AG10803 (cell line): Measurements from ENCODE around the gene CRYGS.

Experiments used
- DNase-seq: peaks from one replicate; pipeline ENCODE4 v3.0.0; 2010; ENCODE audit warnings: low read depth
- H3K4me3 ChIP-seq: 2 replicates; pipeline ENCODE4 v1.5.1; 2011; ENCODE audit warnings: mild to moderate bottlenecking, low read length, control low read depth
- CTCF ChIP-seq: conservative IDR thresholded peaks from 2 replicates; pipeline ENCODE4 v1.5.1; 2011; ENCODE audit warnings: mild to moderate bottlenecking, low read length, control low read depth, inconsistent platforms

Gene CRYGS

GRCh38 chr3:186544281-186544680 is at the start of gene CRYGS:
Gene CRYGS (minus strand): TSS chr3:186544380. CDS start chr3:186544326, 54 bp downstream.
- TF ChIP-seq CTCF = no peak
- DNase-seq = peak; percentile 20
- no peak within 1 kb of the TSS for H3K4me3 ChIP-seq

GRCh38 chr3:186593862-186594261 is 49.7 kb upstream of the CRYGS start:
- no peak overlapping the region for H3K4me3 ChIP-seq
- no peak for TF ChIP-seq CTCF
- DNase-seq = no peak

- no peak for TF ChIP-seq CTCF
- no peak overlapping the region for H3K4me3 ChIP-seq
- DNase-seq = no peak
Observed at GRCh38 chr3:186592682-186593081, 48.5 kb upstream of the CRYGS start.

GRCh38 chr3:186590580-186591295 is 46.6 kb upstream of the CRYGS start:
- DNase-seq = no peak
- TF ChIP-seq CTCF = no peak
- H3K4me3 ChIP-seq = no peak overlapping the region

GRCh38 chr3:186589856-186590579 is 45.8 kb upstream of the CRYGS start:
- TF ChIP-seq CTCF = no peak
- peak; percentile 34 for DNase-seq
- H3K4me3 ChIP-seq = no peak overlapping the region

GRCh38 chr3:186589121-186589520 is 44.9 kb upstream of the CRYGS start:
- H3K4me3 ChIP-seq = no peak overlapping the region
- peak; percentile 32 for TF ChIP-seq CTCF
- peak; percentile 11 for DNase-seq

GRCh38 chr3:186588632-186589031 is 44.5 kb upstream of the CRYGS start:
- DNase-seq = no peak
- TF ChIP-seq CTCF = no peak
- no peak overlapping the region for H3K4me3 ChIP-seq
